ENCODE data around the gene CD79B. TPM values are rescaled to one million over a fixed set of nuclear protein-coding genes. Genes with fewer than 3 reads are reported as not detected.
"Not testable (repeated sequence)": the region's sequence is repeated elsewhere in the genome, so short reads cannot be mapped to it uniquely, and the experiment has no call there.

CD79B gene
- total RNA-seq, 1 experiment from 2014 or later = not detected

GRCh38 chr17:63894021-63894420, 38.1 kb downstream of the CD79B start:
- H4K20me1 ChIP-seq (ENCODE audit: low read length); ATAC-seq; BruUV-seq (replicated peaks); H3K27me3 ChIP-seq (ENCODE audit: low read length); H3K79me2 ChIP-seq (ENCODE audit: low read length); H3K4me1 ChIP-seq (ENCODE audit: insufficient read depth, low read length); H3K9me2 ChIP-seq (replicated peaks; ENCODE audit: low read length); H3K36me3 ChIP-seq (ENCODE audit: low read depth, low read length); H3K9ac ChIP-seq (ENCODE audit: low read length); DNase-seq; H3K27ac ChIP-seq (ENCODE audit: low read length); H3K4me2 ChIP-seq (ENCODE audit: low read length); H3F3A ChIP-seq (ENCODE audit: low read length, unreplicated experiment); H3K4me3 ChIP-seq (ENCODE audit: low read length); intact Hi-C loops (cut with micrococcal nuclease); H3K9me3 ChIP-seq (ENCODE audit: low read length); POLR2A ChIA-PET (ENCODE audit: unreplicated experiment); CTCF ChIA-PET; H2AFZ ChIP-seq (ENCODE audit: low read length): not testable (repeated sequence)

GRCh38 chr17:63892316-63893037, 39.7 kb downstream of the CD79B start:
- ATAC-seq; H3K9ac ChIP-seq (ENCODE audit: low read length); H3K27ac ChIP-seq (ENCODE audit: low read length); H3K9me2 ChIP-seq (replicated peaks; ENCODE audit: low read length); H3K9me3 ChIP-seq (ENCODE audit: low read length); intact Hi-C loops (cut with micrococcal nuclease); H2AFZ ChIP-seq (ENCODE audit: low read length); H3K4me2 ChIP-seq (ENCODE audit: low read length); H3K4me3 ChIP-seq (ENCODE audit: low read length); POLR2A ChIA-PET (ENCODE audit: unreplicated experiment); DNase-seq; H3K36me3 ChIP-seq (ENCODE audit: low read depth, low read length); H4K20me1 ChIP-seq (ENCODE audit: low read length); H3K79me2 ChIP-seq (ENCODE audit: low read length); BruUV-seq (replicated peaks); CTCF ChIA-PET; H3K27me3 ChIP-seq (ENCODE audit: low read length); H3F3A ChIP-seq (ENCODE audit: low read length, unreplicated experiment); H3K4me1 ChIP-seq (ENCODE audit: insufficient read depth, low read length): not testable (repeated sequence)

DNA sequence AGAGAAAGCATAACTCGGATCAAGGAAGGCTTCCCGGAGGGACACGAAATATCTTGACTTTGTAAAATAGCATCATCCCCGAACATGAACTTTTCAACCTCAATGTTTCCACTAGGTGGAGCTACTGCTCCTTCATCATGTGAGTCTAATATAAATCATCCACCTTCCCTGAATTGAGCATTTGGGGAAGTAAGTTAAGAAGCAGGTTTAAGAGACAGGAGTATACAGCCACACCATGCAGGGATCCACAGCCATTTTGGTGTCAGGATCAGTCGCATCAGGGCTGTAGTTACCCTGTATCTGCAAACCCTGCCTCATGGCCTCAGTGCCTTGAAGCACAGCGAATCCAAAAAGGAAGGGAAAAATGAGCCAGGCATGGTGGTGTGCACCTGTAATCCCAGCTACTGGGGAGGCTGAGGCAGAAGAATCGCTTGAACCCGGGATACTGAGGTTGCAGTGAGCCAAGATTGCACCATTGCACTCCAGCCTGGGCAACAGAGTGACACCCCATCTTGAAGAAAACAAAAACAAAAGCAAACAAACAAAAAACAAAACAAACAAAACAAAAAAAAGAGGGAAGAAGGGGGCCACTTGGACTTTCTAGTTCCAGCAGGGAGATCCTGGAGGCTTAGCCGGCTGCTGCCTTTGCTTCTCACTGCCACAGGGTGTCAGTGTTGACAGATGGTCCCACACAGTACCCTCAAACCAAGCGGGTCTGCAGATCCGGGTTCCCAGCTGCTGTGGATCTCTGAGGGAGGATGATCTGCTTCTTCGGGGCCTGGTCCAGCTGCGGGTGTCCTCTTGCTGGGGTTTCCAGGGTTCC, 42.9 kb downstream of the CD79B start:
- Histone ChIP-seq H2AFZ (ENCODE audit: low read length) (peak overlapping the region; percentile 29; the same call in 1 of the 2 replicates), H3K4me2 (ENCODE audit: low read length) (peak overlapping the region; percentile 40; the same call in 1 of the 2 replicates)
- H3F3A ChIP-seq (ENCODE audit: low read length, unreplicated experiment); H3K4me1 ChIP-seq (ENCODE audit: insufficient read depth, low read length); H3K79me2 ChIP-seq (ENCODE audit: low read length); POLR2A ChIA-PET (ENCODE audit: unreplicated experiment); H3K27me3 ChIP-seq (ENCODE audit: low read length); H3K9me3 ChIP-seq (ENCODE audit: low read length); H3K9ac ChIP-seq (ENCODE audit: low read length); BruUV-seq (replicated peaks); H3K9me2 ChIP-seq (replicated peaks; ENCODE audit: low read length); intact Hi-C loops (cut with micrococcal nuclease); H3K27ac ChIP-seq (ENCODE audit: low read length); H4K20me1 ChIP-seq (ENCODE audit: low read length); H3K36me3 ChIP-seq (ENCODE audit: low read depth, low read length); H3K4me3 ChIP-seq (ENCODE audit: low read length): not testable (repeated sequence)
- DNase-seq (peak; percentile 50), ATAC-seq (peak; percentile 88)
- TF ChIP-seq CTCF (conservative IDR thresholded peaks at IDR 0.05; ENCODE audit: low read depth, low read length) = peak; percentile 41
- CTCF ChIA-PET = interaction anchor here (0.6 to 1.0 kb wide), 3 partner anchors 23 to 337 kb away, joined by 3 to 5 read pairs (median 3); partner anchors contain the start of gene GH1

GRCh38 chr17:63885119-63885518, 47.0 kb downstream of the CD79B start:
- H2AFZ ChIP-seq (ENCODE audit: low read length); BruUV-seq (replicated peaks): not testable (repeated sequence)

GRCh38 chr17:63882626-63883126, 49.5 kb downstream of the CD79B start:
- H3K9me2 ChIP-seq (replicated peaks; ENCODE audit: low read length); POLR2A ChIA-PET (ENCODE audit: unreplicated experiment); BruUV-seq (replicated peaks); H2AFZ ChIP-seq (ENCODE audit: low read length); H3K9ac ChIP-seq (ENCODE audit: low read length); H3K36me3 ChIP-seq (ENCODE audit: low read depth, low read length); H3K4me2 ChIP-seq (ENCODE audit: low read length); H3F3A ChIP-seq (ENCODE audit: low read length, unreplicated experiment); H3K9me3 ChIP-seq (ENCODE audit: low read length); ATAC-seq; H3K27ac ChIP-seq (ENCODE audit: low read length); H3K27me3 ChIP-seq (ENCODE audit: low read length); H3K4me1 ChIP-seq (ENCODE audit: insufficient read depth, low read length); H3K79me2 ChIP-seq (ENCODE audit: low read length); intact Hi-C loops (cut with micrococcal nuclease); DNase-seq; H4K20me1 ChIP-seq (ENCODE audit: low read length); H3K4me3 ChIP-seq (ENCODE audit: low read length): not testable (repeated sequence)
- CTCF ChIA-PET = interaction anchor here (0.6 kb wide), 1 partner anchor 399 kb away, joined by 8 read pairs; no protein-coding TSS in a partner anchor

More at GRCh38 chr17:63885119-63885518, 47.0 kb downstream of the CD79B start:
- H4K20me1 ChIP-seq (ENCODE audit: low read length); H3K4me2 ChIP-seq (ENCODE audit: low read length); H3K4me3 ChIP-seq (ENCODE audit: low read length); DNase-seq; CTCF ChIA-PET; H3K79me2 ChIP-seq (ENCODE audit: low read length); H3K9me2 ChIP-seq (replicated peaks; ENCODE audit: low read length); H3K4me1 ChIP-seq (ENCODE audit: insufficient read depth, low read length); ATAC-seq; H3K9me3 ChIP-seq (ENCODE audit: low read length); intact Hi-C loops (cut with micrococcal nuclease); H3K27ac ChIP-seq (ENCODE audit: low read length); H3F3A ChIP-seq (ENCODE audit: low read length, unreplicated experiment); H3K27me3 ChIP-seq (ENCODE audit: low read length); POLR2A ChIA-PET (ENCODE audit: unreplicated experiment); H3K36me3 ChIP-seq (ENCODE audit: low read depth, low read length); H3K9ac ChIP-seq (ENCODE audit: low read length): not testable (repeated sequence)

All from PC-3 (cell line).